ENCODE measurements around the gene PARD3B. TPM values are rescaled to one million over a fixed set of nuclear protein-coding genes. Genes with fewer than 3 reads are reported as not detected.

Gene PARD3B
- total RNA-seq, 2 experiments from 2014 or later = 0.23 to 0.53 TPM

- Mint-ChIP-seq H3K27me3 (peaks cover 4% of the 10 kb centered on the region), H3K36me3 (ENCODE audit: low read depth) (no peaks in the 10 kb centered on the region), H3K4me3 (no peak overlapping the region), H3K9me3 (peaks cover 4% of the 10 kb centered on the region), H3K27ac (no peak overlapping the region), H3K4me1 (no peaks in the 10 kb centered on the region)
- ChIA-PET CTCF (no interaction called here), POLR2A (no interaction called here)
- DNase-seq = no peak
Observed at GRCh38 chr2:205501826-205502225, 956.6 kb downstream of the PARD3B start.

GRCh38 chr2:205505371-205505770 is 960.1 kb downstream of the PARD3B start:
- peaks cover 6% of the 10 kb centered on the region for H3K9me3 Mint-ChIP-seq
- POLR2A ChIA-PET = no interaction called here

GRCh38 chr2:205509655-205510054 is 964.4 kb downstream of the PARD3B start:
- Mint-ChIP-seq H3K36me3 (ENCODE audit: low read depth) (no peaks in the 10 kb centered on the region), H3K27me3 (peaks cover 3% of the 10 kb centered on the region), H3K27ac (no peak overlapping the region), H3K4me3 (no peak overlapping the region), H3K9me3 (peaks cover 6% of the 10 kb centered on the region), H3K4me1 (no peaks in the 10 kb centered on the region)
- DNase-seq = no peak
- CTCF ChIA-PET = no interaction called here
- POLR2A ChIA-PET = no interaction called here

More at GRCh38 chr2:205505371-205505770, 960.1 kb downstream of the PARD3B start:
- CTCF ChIA-PET = interaction anchor here (0.6 kb wide), 1 partner anchor 72 kb away, joined by 6 read pairs; no protein-coding TSS in a partner anchor
- no peaks in the 10 kb centered on the region for H3K4me1 Mint-ChIP-seq
- peaks cover 6% of the 10 kb centered on the region for H3K27me3 Mint-ChIP-seq
- no peak overlapping the region for H3K4me3 Mint-ChIP-seq
- DNase-seq = no peak
- no peak overlapping the region for H3K27ac Mint-ChIP-seq
- H3K36me3 Mint-ChIP-seq (ENCODE audit: low read depth) = no peaks in the 10 kb centered on the region

GRCh38 chr2:205510345-205510744 is 965.1 kb downstream of the PARD3B start:
- Mint-ChIP-seq H3K4me3 (no peak overlapping the region), H3K27ac (no peak overlapping the region)

GRCh38 chr2:205511221-205511620 is 965.9 kb downstream of the PARD3B start:
- Mint-ChIP-seq H3K27me3 (peaks cover 3% of the 10 kb centered on the region), H3K4me1 (no peaks in the 10 kb centered on the region), H3K27ac (no peak overlapping the region), H3K36me3 (ENCODE audit: low read depth) (no peaks in the 10 kb centered on the region), H3K9me3 (peaks cover 6% of the 10 kb centered on the region), H3K4me3 (no peak overlapping the region)
- DNase-seq = no peak
- CTCF ChIA-PET = no interaction called here
- POLR2A ChIA-PET = no interaction called here

More at GRCh38 chr2:205510345-205510744, 965.1 kb downstream of the PARD3B start:
- Mint-ChIP-seq H3K36me3 (ENCODE audit: low read depth) (no peaks in the 10 kb centered on the region), H3K9me3 (peaks cover 6% of the 10 kb centered on the region), H3K4me1 (no peaks in the 10 kb centered on the region), H3K27me3 (peaks cover 3% of the 10 kb centered on the region)
- CTCF ChIA-PET = no interaction called here
- DNase-seq = no peak
- POLR2A ChIA-PET = no interaction called here

- no peak overlapping the region for H3K4me3 Mint-ChIP-seq
- no peak overlapping the region for H3K27ac Mint-ChIP-seq
- ChIA-PET POLR2A (no interaction called here), CTCF (no interaction called here)
- no peaks in the 10 kb centered on the region for H3K36me3 Mint-ChIP-seq (ENCODE audit: low read depth)
- H3K9me3 Mint-ChIP-seq = peaks cover 3% of the 10 kb centered on the region
- H3K4me1 Mint-ChIP-seq = no peaks in the 10 kb centered on the region
- DNase-seq = no peak
- peaks cover 3% of the 10 kb centered on the region for H3K27me3 Mint-ChIP-seq
Observed at GRCh38 chr2:205511641-205512040, 966.4 kb downstream of the PARD3B start.

- ChIA-PET POLR2A (no interaction called here), CTCF (no interaction called here)
- Mint-ChIP-seq H3K27me3 (no peaks in the 10 kb centered on the region), H3K36me3 (ENCODE audit: low read depth) (no peaks in the 10 kb centered on the region), H3K4me1 (no peaks in the 10 kb centered on the region), H3K27ac (no peak overlapping the region), H3K4me3 (no peak overlapping the region), H3K9me3 (peaks cover 5% of the 10 kb centered on the region)
- DNase-seq = no peak
Observed at GRCh38 chr2:205520311-205520710, 975.0 kb downstream of the PARD3B start.

- CTCF ChIA-PET = no interaction called here
- H3K4me1 Mint-ChIP-seq = peaks cover 3% of the 10 kb centered on the region
- no peaks in the 10 kb centered on the region for H3K27me3 Mint-ChIP-seq
- no peaks in the 10 kb centered on the region for H3K9me3 Mint-ChIP-seq
- no peaks in the 10 kb centered on the region for H3K36me3 Mint-ChIP-seq (ENCODE audit: low read depth)
- no peak for DNase-seq
- no peak overlapping the region for H3K27ac Mint-ChIP-seq
- POLR2A ChIA-PET = no interaction called here
- H3K4me3 Mint-ChIP-seq = no peak overlapping the region
Observed at GRCh38 chr2:205524656-205525055, 979.4 kb downstream of the PARD3B start.

- no peaks in the 10 kb centered on the region for H3K9me3 Mint-ChIP-seq
- POLR2A ChIA-PET = no interaction called here
- no peaks in the 10 kb centered on the region for H3K36me3 Mint-ChIP-seq (ENCODE audit: low read depth)
- H3K27me3 Mint-ChIP-seq = peaks cover 9% of the 10 kb centered on the region
- no peak overlapping the region for H3K27ac Mint-ChIP-seq
- no peak overlapping the region for H3K4me3 Mint-ChIP-seq
- H3K4me1 Mint-ChIP-seq = peaks cover 3% of the 10 kb centered on the region
- DNase-seq = no peak
- CTCF ChIA-PET = no interaction called here
Observed at GRCh38 chr2:205527801-205528200, 982.5 kb downstream of the PARD3B start.

GRCh38 chr2:205531072-205531471 is 985.8 kb downstream of the PARD3B start:
- H3K4me1 Mint-ChIP-seq = peaks cover 3% of the 10 kb centered on the region
- ChIA-PET CTCF (no interaction called here), POLR2A (no interaction called here)
- H3K4me3 Mint-ChIP-seq = no peak overlapping the region
- no peaks in the 10 kb centered on the region for H3K36me3 Mint-ChIP-seq (ENCODE audit: low read depth)
- DNase-seq = no peak
- H3K27ac Mint-ChIP-seq = no peak overlapping the region
- H3K9me3 Mint-ChIP-seq = no peaks in the 10 kb centered on the region
- peaks cover 9% of the 10 kb centered on the region for H3K27me3 Mint-ChIP-seq

GRCh38 chr2:205531489-205532148 is 986.3 kb downstream of the PARD3B start:
- Mint-ChIP-seq H3K9me3 (no peaks in the 10 kb centered on the region), H3K27ac (no peak overlapping the region), H3K27me3 (peaks cover 9% of the 10 kb centered on the region), H3K4me1 (peaks cover 3% of the 10 kb centered on the region), H3K4me3 (no peak overlapping the region), H3K36me3 (ENCODE audit: low read depth) (no peaks in the 10 kb centered on the region)
- no peak for DNase-seq
- ChIA-PET POLR2A (no interaction called here), CTCF (no interaction called here)

- Mint-ChIP-seq H3K27ac (no peak overlapping the region), H3K4me3 (no peak overlapping the region), H3K4me1 (peaks cover 4% of the 10 kb centered on the region), H3K9me3 (no peaks in the 10 kb centered on the region), H3K36me3 (ENCODE audit: low read depth) (no peaks in the 10 kb centered on the region), H3K27me3 (peaks cover 9% of the 10 kb centered on the region)
- ChIA-PET CTCF (no interaction called here), POLR2A (no interaction called here)
- no peak for DNase-seq
Observed at GRCh38 chr2:205535001-205535400, 989.7 kb downstream of the PARD3B start.

- POLR2A ChIA-PET = no interaction called here
- Mint-ChIP-seq H3K36me3 (ENCODE audit: low read depth) (no peaks in the 10 kb centered on the region), H3K27me3 (no peaks in the 10 kb centered on the region), H3K4me1 (peaks cover 7% of the 10 kb centered on the region), H3K9me3 (no peaks in the 10 kb centered on the region), H3K4me3 (no peak overlapping the region), H3K27ac (no peak overlapping the region)
- CTCF ChIA-PET = no interaction called here
- DNase-seq = no peak
Observed at GRCh38 chr2:205539603-205540002, 994.3 kb downstream of the PARD3B start.

- Mint-ChIP-seq H3K27ac (no peak overlapping the region), H3K9me3 (no peaks in the 10 kb centered on the region), H3K4me3 (no peak overlapping the region), H3K27me3 (no peaks in the 10 kb centered on the region), H3K4me1 (peaks cover 7% of the 10 kb centered on the region), H3K36me3 (ENCODE audit: low read depth) (no peaks in the 10 kb centered on the region)
- CTCF ChIA-PET = interaction anchor here (0.7 kb wide), 1 partner anchor 14 kb away, joined by 3 read pairs; no protein-coding TSS in a partner anchor
- no peak for DNase-seq
- POLR2A ChIA-PET = no interaction called here
Observed at GRCh38 chr2:205540036-205540435, 994.8 kb downstream of the PARD3B start.
